MM.1S (cell line): ENCODE measurements around the gene TSHZ2.

ENCODE experiments used
- DNase-seq: peaks from one replicate; pipeline ENCODE4 v3.0.0-alpha.2; 2015
- H2AFZ ChIP-seq: fragments of 300-600 bp; sonication (generic); 2 replicates; pipeline ENCODE4 v1.6.0; 2016; ENCODE audit warnings: antibody characterized with exemption, low read length
- H3F3A ChIP-seq: fragments of 300-600 bp; sonication (generic); 2 replicates; pipeline ENCODE4 v1.6.1; 2016; ENCODE audit warnings: mild to moderate bottlenecking, antibody characterized with exemption, low read length, moderate library complexity, mixed read lengths; ENCODE audit not compliant: insufficient read depth
- H3K27ac ChIP-seq: fragments of 300-600 bp; sonication (generic); 2 replicates; pipeline ENCODE4 v1.5.1; 2016; ENCODE audit warnings: mild to moderate bottlenecking, low read length
- H3K27me3 ChIP-seq: fragments of 300-600 bp; sonication (generic); replicated peaks from 2 replicates; pipeline ENCODE4 v1.6.0; 2016; ENCODE audit warnings: low read length; ENCODE audit not compliant: insufficient read depth
- H3K36me3 ChIP-seq: fragments of 300-600 bp; sonication (generic); replicated peaks from 2 replicates; pipeline ENCODE4 v1.6.1; 2016; ENCODE audit warnings: mild to moderate bottlenecking, low read length, mixed read lengths; ENCODE audit not compliant: insufficient read depth
- H3K4me1 ChIP-seq: fragments of 300-600 bp; sonication (generic); 2 replicates; pipeline ENCODE4 v1.6.1; 2016; ENCODE audit warnings: low read length, mixed read lengths
- H3K4me2 ChIP-seq: fragments of 300-600 bp; sonication (generic); 2 replicates; pipeline ENCODE4 v1.6.0; 2016; ENCODE audit warnings: low read depth, low read length
- H3K4me3 ChIP-seq: fragments of 300-600 bp; sonication (generic); 2 replicates; pipeline ENCODE4 v1.5.1; 2016; ENCODE audit warnings: low read length, mixed read lengths
- H3K79me2 ChIP-seq: fragments of 300-600 bp; sonication (generic); 2 replicates; pipeline ENCODE4 v1.6.1; 2016; ENCODE audit warnings: mixed run types, low read length, mixed read lengths
- H3K9ac ChIP-seq: fragments of 300-600 bp; sonication (generic); 2 replicates; pipeline ENCODE4 v1.6.1; 2016; ENCODE audit warnings: low read length, mixed read lengths
- H3K9me2 ChIP-seq: fragments of 300-600 bp; sonication (generic); replicated peaks from 2 replicates; pipeline ENCODE4 v1.6.1; 2016; ENCODE audit warnings: mild to moderate bottlenecking, low read length, mixed read lengths; ENCODE audit not compliant: insufficient read depth
- H3K9me3 ChIP-seq: fragments of 300-600 bp; sonication (generic); replicated peaks from 2 replicates; pipeline ENCODE4 v1.6.1; 2016; ENCODE audit warnings: mild to moderate bottlenecking, low read length, mixed read lengths; ENCODE audit not compliant: insufficient read depth
- H4K20me1 ChIP-seq: fragments of 300-600 bp; sonication (generic); 2 replicates; pipeline ENCODE4 v1.6.1; 2016; ENCODE audit warnings: mild to moderate bottlenecking, low read length, moderate library complexity, mixed read lengths; ENCODE audit not compliant: insufficient read depth
- EZH2 ChIP-seq: fragments of 300-600 bp; sonication (generic); optimal IDR thresholded peaks from 2 replicates; pipeline ENCODE3; 2017; ENCODE audit warnings: low read depth, mild to moderate bottlenecking, antibody characterized with exemption, low read length, mixed read lengths
- EZH2phosphoT487 ChIP-seq: fragments of 300-600 bp; sonication (generic); IDR thresholded peaks from 2 replicates; pipeline ENCODE4 v1.6.1; 2018; ENCODE audit warnings: antibody characterized with exemption, low read length
- TF ChIP-seq, protein P1 (sequence below): fragments of 300-600 bp; sonication (generic); IDR thresholded peaks from 2 replicates; pipeline ENCODE4 v1.5.1; 2016; ENCODE audit warnings: antibody characterized with exemption, low read length, mixed read lengths

The TSHZ2 gene

DNA sequence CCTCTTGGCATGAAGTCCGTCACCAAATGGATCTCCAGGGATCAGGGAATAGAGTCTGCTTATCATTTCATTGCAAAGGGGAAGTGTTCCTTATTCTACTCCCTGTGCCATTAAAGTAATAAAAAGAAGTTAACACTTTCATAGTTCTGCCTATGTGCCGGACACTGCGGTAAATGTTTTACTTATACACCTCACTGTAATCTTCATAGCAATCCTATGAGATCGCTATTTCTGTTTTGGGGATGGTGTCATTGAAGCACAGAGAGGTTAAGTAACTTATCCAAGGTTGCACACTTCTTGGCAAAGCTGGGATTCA, 177.7 kb downstream of the TSHZ2 start:
- Histone ChIP-seq H3K36me3 (no peaks in the 10 kb centered on the region), H2AFZ (no peak overlapping the region), H3K9me3 (no peaks in the 10 kb centered on the region), H3K79me2 (no peaks in the 10 kb centered on the region), H3K4me1 (no peaks in the 10 kb centered on the region), H3K9me2 (no peaks in the 10 kb centered on the region), H3K4me2 (no peak overlapping the region), H4K20me1 (no peaks in the 10 kb centered on the region), H3K9ac (no peak overlapping the region), H3F3A (no peaks in the 10 kb centered on the region), H3K27ac (no peak overlapping the region), H3K27me3 (no peaks in the 10 kb centered on the region), H3K4me3 (no peak overlapping the region)
- TF ChIP-seq EZH2phosphoT487 (no peak), EZH2 (no peak)
- TF ChIP-seq, protein P1, sequence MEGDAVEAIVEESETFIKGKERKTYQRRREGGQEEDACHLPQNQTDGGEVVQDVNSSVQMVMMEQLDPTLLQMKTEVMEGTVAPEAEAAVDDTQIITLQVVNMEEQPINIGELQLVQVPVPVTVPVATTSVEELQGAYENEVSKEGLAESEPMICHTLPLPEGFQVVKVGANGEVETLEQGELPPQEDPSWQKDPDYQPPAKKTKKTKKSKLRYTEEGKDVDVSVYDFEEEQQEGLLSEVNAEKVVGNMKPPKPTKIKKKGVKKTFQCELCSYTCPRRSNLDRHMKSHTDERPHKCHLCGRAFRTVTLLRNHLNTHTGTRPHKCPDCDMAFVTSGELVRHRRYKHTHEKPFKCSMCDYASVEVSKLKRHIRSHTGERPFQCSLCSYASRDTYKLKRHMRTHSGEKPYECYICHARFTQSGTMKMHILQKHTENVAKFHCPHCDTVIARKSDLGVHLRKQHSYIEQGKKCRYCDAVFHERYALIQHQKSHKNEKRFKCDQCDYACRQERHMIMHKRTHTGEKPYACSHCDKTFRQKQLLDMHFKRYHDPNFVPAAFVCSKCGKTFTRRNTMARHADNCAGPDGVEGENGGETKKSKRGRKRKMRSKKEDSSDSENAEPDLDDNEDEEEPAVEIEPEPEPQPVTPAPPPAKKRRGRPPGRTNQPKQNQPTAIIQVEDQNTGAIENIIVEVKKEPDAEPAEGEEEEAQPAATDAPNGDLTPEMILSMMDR: no peak
- no peak for DNase-seq

DNA sequence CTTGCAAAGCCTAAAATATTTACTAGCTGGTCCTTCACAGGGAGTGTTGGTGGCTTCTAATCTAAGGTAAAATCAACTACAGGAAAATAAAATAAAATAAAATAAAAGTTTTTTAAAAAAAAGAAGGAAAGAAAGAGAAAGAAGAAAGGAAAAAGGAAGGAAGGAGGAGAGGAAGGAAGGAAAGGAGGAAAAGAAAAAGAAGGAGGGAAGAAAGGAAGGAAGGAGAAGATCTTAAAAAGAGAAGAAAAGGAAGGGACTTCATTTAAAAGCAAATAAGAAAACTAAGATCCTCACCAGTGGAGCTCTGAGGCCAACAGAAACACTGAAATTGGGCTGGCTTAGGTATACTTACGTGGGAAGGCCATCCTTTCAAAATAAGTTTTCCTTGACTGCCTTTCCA, 178.4 kb downstream of the TSHZ2 start:
- no peaks in the 10 kb centered on the region for H3K9me3 ChIP-seq

DNA sequence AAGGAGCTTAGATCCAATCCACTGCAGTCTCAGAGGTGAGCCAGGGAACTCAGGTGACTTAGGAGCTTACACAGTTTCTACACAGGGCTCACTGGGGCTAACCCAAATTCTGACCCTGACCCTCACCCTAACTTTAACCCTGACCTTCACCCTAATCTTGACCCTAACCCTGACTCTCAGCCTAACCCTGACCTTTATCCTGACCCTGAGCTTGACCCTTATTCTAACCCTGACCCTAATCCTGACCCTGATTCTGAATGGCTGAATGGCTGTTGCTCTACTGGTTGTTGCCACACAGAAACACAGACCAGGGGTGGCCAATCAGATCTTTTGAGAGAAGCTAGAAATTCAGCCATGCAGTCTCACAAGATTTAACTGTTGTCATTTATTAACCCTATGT, 180.1 kb downstream of the TSHZ2 start:
- peaks cover 8% of the 10 kb centered on the region; the same call in 1 of the 2 replicates for H3K4me1 ChIP-seq
- DNase-seq: no peak
- no peak overlapping the region for H3K9ac ChIP-seq

More for the DNA sequence above, 178.4 kb downstream of the TSHZ2 start:
- no peaks in the 10 kb centered on the region for H3K79me2 ChIP-seq
- H3K4me2 ChIP-seq: no peak overlapping the region
- no peak overlapping the region for H3K9ac ChIP-seq
- TF ChIP-seq, protein P1: no peak
- TF ChIP-seq EZH2 (no peak), EZH2phosphoT487 (no peak)
- no peaks in the 10 kb centered on the region for H3F3A ChIP-seq
- no peaks in the 10 kb centered on the region for H3K27me3 ChIP-seq
- H4K20me1 ChIP-seq: no peaks in the 10 kb centered on the region
- H3K9me2 ChIP-seq: no peaks in the 10 kb centered on the region
- no peaks in the 10 kb centered on the region for H3K36me3 ChIP-seq
- no peak overlapping the region for H3K4me3 ChIP-seq
- no peak overlapping the region for H2AFZ ChIP-seq
- H3K4me1 ChIP-seq: no peaks in the 10 kb centered on the region
- DNase-seq: no peak
- H3K27ac ChIP-seq: no peak overlapping the region

More for the DNA sequence above, 180.1 kb downstream of the TSHZ2 start:
- Histone ChIP-seq H3K36me3 (no peaks in the 10 kb centered on the region), H3K27me3 (no peaks in the 10 kb centered on the region), H3K4me2 (no peak overlapping the region), H3K9me2 (no peaks in the 10 kb centered on the region), H2AFZ (no peak overlapping the region), H3K79me2 (no peaks in the 10 kb centered on the region), H3K4me3 (no peak overlapping the region), H3K27ac (no peak overlapping the region), H3K9me3 (no peaks in the 10 kb centered on the region), H3F3A (peaks cover 5% of the 10 kb centered on the region), H4K20me1 (no peaks in the 10 kb centered on the region)
- TF ChIP-seq EZH2phosphoT487 (no peak), EZH2 (no peak)
- TF ChIP-seq, protein P1: no peak
